K562 (cell line): ENCODE measurements around the gene NENF. TPM values are rescaled to one million over a fixed set of nuclear protein-coding genes. Genes with fewer than 3 reads are reported as not detected.

Experiments used
- ATF7 ChIP-seq: fragments of 450-650 bp; IDR thresholded peaks from 2 replicates; pipeline ENCODE4 v1.7.1; 2014; ENCODE audit warnings: mild to moderate bottlenecking, moderate library complexity
- DMBX1 ChIP-seq: fragments of 250-450 bp; sonication (Bioruptor Pico); IDR thresholded peaks from 2 replicates; pipeline ENCODE4 v1.8.0; 2022; ENCODE audit warnings: inconsistent platforms, mild to moderate bottlenecking, moderate library complexity, borderline replicate concordance
- ETV6 ChIP-seq, 3 experiments: fragments of 150-350 bp in 1 of 3; sonication (generic) in 1 of 3; formaldehyde crosslinking in 1 of 3; IDR thresholded peaks; 2 replicates each; pipeline versions ENCODE4 v1.6.1 to v1.8.0; 2014 to 2022; ENCODE audit warnings: borderline replicate concordance in 2 of 3, low read depth in 2 of 3, antibody characterized with exemption in 1 of 3, low read length in 1 of 3, mild to moderate bottlenecking in 1 of 3, missing genetic modification reagents in 1 of 3
- HNRNPLL ChIP-seq: fragments of 200-400 bp; formaldehyde crosslinking; IDR thresholded peaks from 2 replicates; pipeline ENCODE4 v1.6.1; 2017; ENCODE audit warnings: low read length, low read depth, mild to moderate bottlenecking; ENCODE audit not compliant: poor library complexity, severe bottlenecking
- NEUROD1 ChIP-seq: fragments of 150-350 bp; IDR thresholded peaks from 2 replicates; pipeline ENCODE4 v1.6.1; 2014; ENCODE audit warnings: borderline replicate concordance, low read length, low read depth; ENCODE audit not compliant: partially characterized antibody
- POLR2G ChIP-seq: fragments of 200-400 bp; formaldehyde crosslinking; IDR thresholded peaks from 2 replicates; pipeline ENCODE4 v1.6.1; 2017; ENCODE audit warnings: low read depth, mild to moderate bottlenecking, antibody characterized with exemption, low read length, moderate library complexity
- SP2 ChIP-seq: IDR thresholded peaks from 2 replicates; pipeline ENCODE4 v1.6.1; 2011; ENCODE audit warnings: mild to moderate bottlenecking, low read depth, low read length, moderate library complexity; ENCODE audit not compliant: poor library complexity, severe bottlenecking; ENCODE audit errors: extremely low read depth
- TBP ChIP-seq: optimal IDR thresholded peaks from 2 replicates; pipeline ENCODE3; 2011; ENCODE audit warnings: low read depth, low read length, improper control_type of control experiment
- U2AF1 ChIP-seq: fragments of 200-400 bp; formaldehyde crosslinking; optimal IDR thresholded peaks from 2 replicates; pipeline ENCODE3; 2017; ENCODE audit warnings: mild to moderate bottlenecking, low read depth, low read length, moderate library complexity
- polyA plus RNA-seq, 8 experiments: library from polyadenylated mRNA; depleted of rRNA in 4 of 8; stranded (reverse) in 5 of 8; unstranded in 3 of 8; fragments of >200 nt; fragmentation: Nextera tagmentation in 2 of 8; fragmentation: Illumina TruSeq in 1 of 8; extraction: Ambion mirVana in 2 of 8; extraction: Trizol in 1 of 8; gene quantifications; 2 replicates each; pipeline versions ENCODE4 v1.2.1 to v1.2.3, GENCODE V29; 2011 to 2014; ENCODE audit warnings: inconsistent platforms in 1 of 8, missing spikeins in 1 of 8
- total RNA-seq, 7 experiments: library from RNA; depleted of rRNA in 6 of 7; stranded (reverse); fragments of >200 nt in 6 of 7; fragmentation: Illumina TruSeq in 2 of 7; extraction: Trizol in 2 of 7; gene quantifications; 2 replicates each; pipeline versions ENCODE4 v1.2.1 to v1.2.3, GENCODE V29; 2011 to 2021; ENCODE audit warnings: low replicate concordance in 1 of 7
- TF ChIP-seq, protein P1 (sequence below): fragments of 450-650 bp; IDR thresholded peaks from 2 replicates; pipeline ENCODE4 v1.6.1; 2017; ENCODE audit warnings: antibody characterized with exemption, mild to moderate bottlenecking
- TF ChIP-seq, protein P2 (sequence below): conservative IDR thresholded peaks from 2 replicates; pipeline ENCODE4 v1.6.1; 2011; ENCODE audit warnings: low read depth, mild to moderate bottlenecking, low read length; ENCODE audit not compliant: control insufficient read depth
- TF ChIP-seq, protein P3 (sequence below), 2 experiments: IDR thresholded peaks; 2 replicates each; pipeline ENCODE4 v1.6.1; 2012; ENCODE audit warnings: improper control_type of control experiment in 2 of 2, low read depth in 2 of 2, low read length in 2 of 2, borderline replicate concordance in 1 of 2

The NENF gene
- total and polyA plus RNA-seq, 9 of the 15 experiments (the other 6 are each of a cell fraction or from before 2014, with no cell fraction given), result 6.1 to 100 (median 72.8) TPM

DNA sequence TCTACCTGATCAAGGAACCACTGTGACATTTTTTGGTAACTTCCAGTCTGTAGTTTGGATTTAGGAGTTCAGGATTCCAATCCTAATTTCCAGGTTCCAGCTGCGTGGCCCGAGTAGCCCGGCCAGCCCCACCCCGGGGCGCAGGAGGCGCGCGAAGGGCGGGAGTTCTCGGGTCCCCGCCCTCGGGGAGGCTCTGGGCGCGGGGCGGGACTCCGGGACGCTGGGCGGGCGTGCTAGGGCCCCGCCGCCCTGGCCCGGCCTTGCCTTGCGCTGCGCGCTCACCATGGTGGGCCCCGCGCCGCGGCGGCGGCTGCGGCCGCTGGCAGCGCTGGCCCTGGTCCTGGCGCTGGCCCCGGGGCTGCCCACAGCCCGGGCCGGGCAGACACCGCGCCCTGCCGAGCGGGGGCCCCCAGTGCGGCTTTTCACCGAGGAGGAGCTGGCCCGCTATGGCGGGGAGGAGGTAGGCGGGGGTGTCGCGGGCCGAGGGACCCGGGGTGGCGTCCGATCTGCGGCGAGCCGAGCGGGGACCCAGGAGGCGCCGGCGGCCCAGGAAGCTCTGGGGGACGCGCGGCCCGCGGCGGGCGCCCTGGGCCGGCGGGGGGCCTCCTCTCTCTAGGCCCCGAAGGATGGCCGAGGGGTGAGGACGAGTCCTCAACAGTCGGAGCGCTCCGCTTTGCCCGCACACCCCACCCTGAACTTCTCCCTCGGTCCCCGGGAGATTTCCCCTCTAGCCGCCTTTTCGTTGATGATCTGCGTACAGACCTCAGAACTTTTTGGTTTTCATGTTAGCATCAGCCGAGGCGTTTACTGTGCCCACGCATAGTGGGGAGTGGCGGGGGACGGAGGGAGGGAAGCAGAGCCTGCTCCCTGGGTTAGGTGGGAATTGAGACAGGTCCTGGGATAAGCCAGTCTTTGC lies at the start of gene NENF (continued):
- TF ChIP-seq, protein P1, sequence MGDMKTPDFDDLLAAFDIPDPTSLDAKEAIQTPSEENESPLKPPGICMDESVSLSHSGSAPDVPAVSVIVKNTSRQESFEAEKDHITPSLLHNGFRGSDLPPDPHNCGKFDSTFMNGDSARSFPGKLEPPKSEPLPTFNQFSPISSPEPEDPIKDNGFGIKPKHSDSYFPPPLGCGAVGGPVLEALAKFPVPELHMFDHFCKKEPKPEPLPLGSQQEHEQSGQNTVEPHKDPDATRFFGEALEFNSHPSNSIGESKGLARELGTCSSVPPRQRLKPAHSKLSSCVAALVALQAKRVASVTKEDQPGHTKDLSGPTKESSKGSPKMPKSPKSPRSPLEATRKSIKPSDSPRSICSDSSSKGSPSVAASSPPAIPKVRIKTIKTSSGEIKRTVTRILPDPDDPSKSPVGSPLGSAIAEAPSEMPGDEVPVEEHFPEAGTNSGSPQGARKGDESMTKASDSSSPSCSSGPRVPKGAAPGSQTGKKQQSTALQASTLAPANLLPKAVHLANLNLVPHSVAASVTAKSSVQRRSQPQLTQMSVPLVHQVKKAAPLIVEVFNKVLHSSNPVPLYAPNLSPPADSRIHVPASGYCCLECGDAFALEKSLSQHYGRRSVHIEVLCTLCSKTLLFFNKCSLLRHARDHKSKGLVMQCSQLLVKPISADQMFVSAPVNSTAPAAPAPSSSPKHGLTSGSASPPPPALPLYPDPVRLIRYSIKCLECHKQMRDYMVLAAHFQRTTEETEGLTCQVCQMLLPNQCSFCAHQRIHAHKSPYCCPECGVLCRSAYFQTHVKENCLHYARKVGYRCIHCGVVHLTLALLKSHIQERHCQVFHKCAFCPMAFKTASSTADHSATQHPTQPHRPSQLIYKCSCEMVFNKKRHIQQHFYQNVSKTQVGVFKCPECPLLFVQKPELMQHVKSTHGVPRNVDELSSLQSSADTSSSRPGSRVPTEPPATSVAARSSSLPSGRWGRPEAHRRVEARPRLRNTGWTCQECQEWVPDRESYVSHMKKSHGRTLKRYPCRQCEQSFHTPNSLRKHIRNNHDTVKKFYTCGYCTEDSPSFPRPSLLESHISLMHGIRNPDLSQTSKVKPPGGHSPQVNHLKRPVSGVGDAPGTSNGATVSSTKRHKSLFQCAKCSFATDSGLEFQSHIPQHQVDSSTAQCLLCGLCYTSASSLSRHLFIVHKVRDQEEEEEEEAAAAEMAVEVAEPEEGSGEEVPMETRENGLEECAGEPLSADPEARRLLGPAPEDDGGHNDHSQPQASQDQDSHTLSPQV, result peak; percentile 26; the same call in 1 of the 2 replicates
- TF ChIP-seq, protein P2, sequence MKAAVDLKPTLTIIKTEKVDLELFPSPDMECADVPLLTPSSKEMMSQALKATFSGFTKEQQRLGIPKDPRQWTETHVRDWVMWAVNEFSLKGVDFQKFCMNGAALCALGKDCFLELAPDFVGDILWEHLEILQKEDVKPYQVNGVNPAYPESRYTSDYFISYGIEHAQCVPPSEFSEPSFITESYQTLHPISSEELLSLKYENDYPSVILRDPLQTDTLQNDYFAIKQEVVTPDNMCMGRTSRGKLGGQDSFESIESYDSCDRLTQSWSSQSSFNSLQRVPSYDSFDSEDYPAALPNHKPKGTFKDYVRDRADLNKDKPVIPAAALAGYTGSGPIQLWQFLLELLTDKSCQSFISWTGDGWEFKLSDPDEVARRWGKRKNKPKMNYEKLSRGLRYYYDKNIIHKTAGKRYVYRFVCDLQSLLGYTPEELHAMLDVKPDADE, result peak; percentile 72
- no peak for TF ChIP-seq ETV6 (IDR thresholded peaks at IDR 0.05; ENCODE audit: borderline replicate concordance in 1 of 2, low read depth in 2 of 2, low read length in 1 of 2)
- TF ChIP-seq ETV6 (CRISPR knock-in tag; IDR thresholded peaks at IDR 0.05; ENCODE audit: borderline replicate concordance), result no peak
- TF ChIP-seq SP2, result no peak
- peak; percentile 93 for TF ChIP-seq POLR2G
- TF ChIP-seq U2AF1, result peak; percentile 22
- TF ChIP-seq TBP, result peak; percentile 64
- peak; percentile 42 for TF ChIP-seq HNRNPLL
- TF ChIP-seq, protein P3, sequence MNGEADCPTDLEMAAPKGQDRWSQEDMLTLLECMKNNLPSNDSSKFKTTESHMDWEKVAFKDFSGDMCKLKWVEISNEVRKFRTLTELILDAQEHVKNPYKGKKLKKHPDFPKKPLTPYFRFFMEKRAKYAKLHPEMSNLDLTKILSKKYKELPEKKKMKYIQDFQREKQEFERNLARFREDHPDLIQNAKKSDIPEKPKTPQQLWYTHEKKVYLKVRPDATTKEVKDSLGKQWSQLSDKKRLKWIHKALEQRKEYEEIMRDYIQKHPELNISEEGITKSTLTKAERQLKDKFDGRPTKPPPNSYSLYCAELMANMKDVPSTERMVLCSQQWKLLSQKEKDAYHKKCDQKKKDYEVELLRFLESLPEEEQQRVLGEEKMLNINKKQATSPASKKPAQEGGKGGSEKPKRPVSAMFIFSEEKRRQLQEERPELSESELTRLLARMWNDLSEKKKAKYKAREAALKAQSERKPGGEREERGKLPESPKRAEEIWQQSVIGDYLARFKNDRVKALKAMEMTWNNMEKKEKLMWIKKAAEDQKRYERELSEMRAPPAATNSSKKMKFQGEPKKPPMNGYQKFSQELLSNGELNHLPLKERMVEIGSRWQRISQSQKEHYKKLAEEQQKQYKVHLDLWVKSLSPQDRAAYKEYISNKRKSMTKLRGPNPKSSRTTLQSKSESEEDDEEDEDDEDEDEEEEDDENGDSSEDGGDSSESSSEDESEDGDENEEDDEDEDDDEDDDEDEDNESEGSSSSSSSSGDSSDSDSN (IDR thresholded peaks at IDR 0.05; ENCODE audit: borderline replicate concordance in 1 of 2, low read depth in 2 of 2, low read length in 2 of 2), result peak; percentile 28 to 39; a peak in 3 of 4 replicates
- peak; percentile 41; the same call in 1 of the 2 replicates for TF ChIP-seq ATF7
- peak; percentile 51; the same call in 1 of the 2 replicates for TF ChIP-seq DMBX1 (CRISPR knock-in tag)
- TF ChIP-seq NEUROD1, result no peak
